WTC11 (cell line): ENCODE results near the gene NOXA1. TPM values are rescaled to one million over a fixed set of nuclear protein-coding genes. Genes with fewer than 3 reads are reported as not detected.

ENCODE experiments used
- ATAC-seq: fragments of 200-7000 bp; cut with Tn5 transposase; 2 replicates; pipeline ENCODE4 v1.10.0; 2021; ENCODE audit warnings: mild to moderate bottlenecking, moderate library complexity
- CTCF ChIA-PET: fragments of 300-600 bp; sonication (Branson Sonifier 250); formaldehyde crosslinking; loops from one replicate; lab custom pipeline; 2021; ENCODE audit warnings: antibody characterized with exemption; lab: Charles Lee
- POLR2A ChIA-PET: fragments of 350-600 bp; sonication (Branson Sonifier 250); formaldehyde crosslinking; loops from one replicate; lab custom pipeline; 2021; ENCODE audit warnings: antibody characterized with exemption; lab: Charles Lee
- DNase-seq: peaks from one replicate; pipeline ENCODE4 v3.0.0; 2021; ENCODE audit warnings: low spot score
- H3K27ac Mint-ChIP-seq: 2 replicates; pipeline ENCODE4 v1.8.0; 2021; ENCODE audit warnings: mixed read lengths
- H3K27me3 Mint-ChIP-seq: 2 replicates; pipeline ENCODE4 v1.8.0; 2021; ENCODE audit warnings: low read depth, mild to moderate bottlenecking, moderate library complexity, mixed read lengths
- H3K36me3 Mint-ChIP-seq: 2 replicates; pipeline ENCODE4 v1.8.0; 2021; ENCODE audit warnings: mixed read lengths
- H3K4me1 Mint-ChIP-seq: 2 replicates; pipeline ENCODE4 v1.8.0; 2022; ENCODE audit warnings: mixed read lengths
- H3K4me3 Mint-ChIP-seq: 2 replicates; pipeline ENCODE4 v1.8.0; 2021; ENCODE audit warnings: mild to moderate bottlenecking, moderate library complexity, mixed read lengths
- H3K9me3 Mint-ChIP-seq: 2 replicates; pipeline ENCODE4 v1.8.0; 2021; ENCODE audit warnings: mixed read lengths
- CREM ChIP-seq: sonication (generic); formaldehyde crosslinking; IDR thresholded peaks from 2 replicates; pipeline ENCODE4 v1.8.1; 2022; ENCODE audit warnings: mild to moderate bottlenecking, missing genetic modification reagents, moderate library complexity
- KAT7 ChIP-seq: sonication (generic); formaldehyde crosslinking; IDR thresholded peaks from 2 replicates; pipeline ENCODE4 v1.8.1; 2023; ENCODE audit warnings: missing genetic modification reagents, mild to moderate bottlenecking, borderline replicate concordance
- RORB ChIP-seq: fragments of 250-450 bp; sonication (Bioruptor Pico); IDR thresholded peaks from 2 replicates; pipeline ENCODE4 v1.9.0; 2021; ENCODE audit warnings: mild to moderate bottlenecking
- ZNF121 ChIP-seq: sonication (generic); formaldehyde crosslinking; IDR thresholded peaks from 2 replicates; pipeline ENCODE4 v1.8.0; 2023; ENCODE audit warnings: missing genetic modification reagents
- ZNF138 ChIP-seq: sonication (generic); formaldehyde crosslinking; conservative IDR thresholded peaks from 2 replicates; pipeline ENCODE4 v1.8.1; 2022; ENCODE audit warnings: mild to moderate bottlenecking, moderate library complexity, missing genetic modification reagents
- ZNF263 ChIP-seq: sonication (generic); formaldehyde crosslinking; IDR thresholded peaks from 2 replicates; pipeline ENCODE4 v1.8.1; 2022; ENCODE audit warnings: low read depth, mild to moderate bottlenecking, moderate library complexity, missing genetic modification reagents
- ZNF416 ChIP-seq: fragments of 250-450 bp; sonication (Bioruptor Pico); IDR thresholded peaks from 2 replicates; pipeline ENCODE4 v1.9.0; 2021; ENCODE audit warnings: mild to moderate bottlenecking, inconsistent platforms
- total RNA-seq: library from RNA; stranded (reverse); gene quantifications from 3 replicates; pipeline ENCODE4 v1.2.3, GENCODE V29; 2021
- TF ChIP-seq, protein P1 (sequence below): sonication (generic); formaldehyde crosslinking; IDR thresholded peaks from 2 replicates; pipeline ENCODE4 v1.8.0; 2022; ENCODE audit warnings: mild to moderate bottlenecking, missing genetic modification reagents
- TF ChIP-seq, protein P2 (sequence below): sonication (generic); formaldehyde crosslinking; IDR thresholded peaks from 2 replicates; pipeline ENCODE4 v1.8.1; 2023; ENCODE audit warnings: mild to moderate bottlenecking, missing genetic modification reagents
- TF ChIP-seq, protein P3 (sequence below): sonication (generic); formaldehyde crosslinking; IDR thresholded peaks from 2 replicates; pipeline ENCODE4 v1.8.1; 2022; ENCODE audit warnings: low read depth, mild to moderate bottlenecking, moderate library complexity, missing genetic modification reagents, borderline replicate concordance
- TF ChIP-seq, protein P4 (sequence below): sonication (generic); formaldehyde crosslinking; IDR thresholded peaks from 2 replicates; pipeline ENCODE4 v1.8.0; 2023; ENCODE audit warnings: missing genetic modification reagents
- TF ChIP-seq, protein P5 (sequence below): sonication (generic); formaldehyde crosslinking; IDR thresholded peaks from 2 replicates; pipeline ENCODE4 v1.8.1; 2023; ENCODE audit warnings: mild to moderate bottlenecking, missing genetic modification reagents
- TF ChIP-seq, protein P6 (sequence below): sonication (generic); formaldehyde crosslinking; IDR thresholded peaks from 2 replicates; pipeline ENCODE4 v1.8.0; 2022; ENCODE audit warnings: mild to moderate bottlenecking, missing genetic modification reagents
- TF ChIP-seq, protein P7 (sequence below): sonication (generic); formaldehyde crosslinking; conservative IDR thresholded peaks from 2 replicates; pipeline ENCODE4 v1.8.1; 2023; ENCODE audit warnings: mild to moderate bottlenecking, low read depth, missing genetic modification reagents, moderate library complexity

NOXA1 gene
- total RNA-seq, 1 experiment from 2014 or later = 2.9 TPM

DNA sequence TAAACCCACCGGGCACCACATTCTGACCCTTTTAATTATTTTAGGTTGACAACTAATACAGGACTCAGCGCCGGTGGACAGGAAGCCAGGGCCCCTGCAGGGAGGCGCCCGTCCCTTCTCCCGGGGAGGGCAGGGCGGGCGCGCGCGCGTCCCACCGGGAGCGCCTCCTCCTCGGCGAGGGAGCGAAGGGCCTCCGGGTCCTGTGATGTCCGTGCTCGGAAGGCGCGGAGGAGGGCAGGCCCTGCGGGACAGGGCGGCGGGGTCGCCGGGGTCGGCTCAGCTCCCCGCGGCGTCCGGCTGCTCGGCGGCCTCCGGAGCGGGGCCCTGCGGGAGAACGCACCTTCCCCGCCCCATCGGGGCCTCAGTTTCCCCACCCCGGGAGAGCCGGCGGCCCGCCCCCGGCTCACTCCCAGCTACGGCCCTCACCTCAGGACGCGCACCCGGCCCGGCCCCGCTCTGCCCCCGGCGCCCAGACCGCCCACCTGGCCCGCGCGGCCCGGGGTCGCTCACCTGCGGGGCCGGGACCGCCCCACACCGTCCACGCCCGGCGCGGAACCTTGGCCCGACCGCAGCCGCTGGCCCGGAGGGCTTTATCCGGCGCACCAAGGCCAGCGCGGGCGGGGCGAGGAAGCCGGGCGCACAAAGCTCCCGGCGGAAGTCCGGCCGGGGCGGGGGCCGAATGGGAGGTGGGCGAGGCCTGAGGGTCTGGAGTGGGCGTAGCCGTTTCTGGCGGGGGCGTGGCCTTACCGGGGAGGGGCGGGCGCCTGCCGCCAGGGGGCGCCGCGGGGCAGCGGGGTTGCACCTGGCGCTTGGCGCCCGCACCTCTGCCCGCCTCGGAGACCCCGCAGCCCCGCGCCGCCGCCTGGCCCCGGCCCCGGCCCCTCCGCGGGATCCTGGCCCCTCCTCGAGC, at the start of gene NOXA1, which contains the start of gene EXD3 (continued):
- TF ChIP-seq, protein P1, sequence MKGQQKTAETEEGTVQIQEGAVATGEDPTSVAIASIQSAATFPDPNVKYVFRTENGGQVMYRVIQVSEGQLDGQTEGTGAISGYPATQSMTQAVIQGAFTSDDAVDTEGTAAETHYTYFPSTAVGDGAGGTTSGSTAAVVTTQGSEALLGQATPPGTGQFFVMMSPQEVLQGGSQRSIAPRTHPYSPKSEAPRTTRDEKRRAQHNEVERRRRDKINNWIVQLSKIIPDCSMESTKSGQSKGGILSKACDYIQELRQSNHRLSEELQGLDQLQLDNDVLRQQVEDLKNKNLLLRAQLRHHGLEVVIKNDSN = no peak
- TF ChIP-seq, protein P2, sequence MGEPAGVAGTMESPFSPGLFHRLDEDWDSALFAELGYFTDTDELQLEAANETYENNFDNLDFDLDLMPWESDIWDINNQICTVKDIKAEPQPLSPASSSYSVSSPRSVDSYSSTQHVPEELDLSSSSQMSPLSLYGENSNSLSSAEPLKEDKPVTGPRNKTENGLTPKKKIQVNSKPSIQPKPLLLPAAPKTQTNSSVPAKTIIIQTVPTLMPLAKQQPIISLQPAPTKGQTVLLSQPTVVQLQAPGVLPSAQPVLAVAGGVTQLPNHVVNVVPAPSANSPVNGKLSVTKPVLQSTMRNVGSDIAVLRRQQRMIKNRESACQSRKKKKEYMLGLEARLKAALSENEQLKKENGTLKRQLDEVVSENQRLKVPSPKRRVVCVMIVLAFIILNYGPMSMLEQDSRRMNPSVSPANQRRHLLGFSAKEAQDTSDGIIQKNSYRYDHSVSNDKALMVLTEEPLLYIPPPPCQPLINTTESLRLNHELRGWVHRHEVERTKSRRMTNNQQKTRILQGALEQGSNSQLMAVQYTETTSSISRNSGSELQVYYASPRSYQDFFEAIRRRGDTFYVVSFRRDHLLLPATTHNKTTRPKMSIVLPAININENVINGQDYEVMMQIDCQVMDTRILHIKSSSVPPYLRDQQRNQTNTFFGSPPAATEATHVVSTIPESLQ (CRISPR knock-in tag) = no peak
- TF ChIP-seq, protein P3, sequence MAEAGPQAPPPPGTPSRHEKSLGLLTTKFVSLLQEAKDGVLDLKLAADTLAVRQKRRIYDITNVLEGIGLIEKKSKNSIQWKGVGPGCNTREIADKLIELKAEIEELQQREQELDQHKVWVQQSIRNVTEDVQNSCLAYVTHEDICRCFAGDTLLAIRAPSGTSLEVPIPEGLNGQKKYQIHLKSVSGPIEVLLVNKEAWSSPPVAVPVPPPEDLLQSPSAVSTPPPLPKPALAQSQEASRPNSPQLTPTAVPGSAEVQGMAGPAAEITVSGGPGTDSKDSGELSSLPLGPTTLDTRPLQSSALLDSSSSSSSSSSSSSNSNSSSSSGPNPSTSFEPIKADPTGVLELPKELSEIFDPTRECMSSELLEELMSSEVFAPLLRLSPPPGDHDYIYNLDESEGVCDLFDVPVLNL (CRISPR knock-in tag) = no peak
- TF ChIP-seq ZNF138 (CRISPR knock-in tag) (no peak), ZNF263 (CRISPR knock-in tag) (no peak), ZNF416 (no peak), ZNF121 (CRISPR knock-in tag) (no peak), CREM (CRISPR knock-in tag) (peak; percentile 75; the same call in 1 of the 2 replicates), KAT7 (peak; percentile 75; the same call in 1 of the 2 replicates)
- TF ChIP-seq, protein P4, sequence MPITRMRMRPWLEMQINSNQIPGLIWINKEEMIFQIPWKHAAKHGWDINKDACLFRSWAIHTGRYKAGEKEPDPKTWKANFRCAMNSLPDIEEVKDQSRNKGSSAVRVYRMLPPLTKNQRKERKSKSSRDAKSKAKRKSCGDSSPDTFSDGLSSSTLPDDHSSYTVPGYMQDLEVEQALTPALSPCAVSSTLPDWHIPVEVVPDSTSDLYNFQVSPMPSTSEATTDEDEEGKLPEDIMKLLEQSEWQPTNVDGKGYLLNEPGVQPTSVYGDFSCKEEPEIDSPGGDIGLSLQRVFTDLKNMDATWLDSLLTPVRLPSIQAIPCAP = no peak
- TF ChIP-seq, protein P5, sequence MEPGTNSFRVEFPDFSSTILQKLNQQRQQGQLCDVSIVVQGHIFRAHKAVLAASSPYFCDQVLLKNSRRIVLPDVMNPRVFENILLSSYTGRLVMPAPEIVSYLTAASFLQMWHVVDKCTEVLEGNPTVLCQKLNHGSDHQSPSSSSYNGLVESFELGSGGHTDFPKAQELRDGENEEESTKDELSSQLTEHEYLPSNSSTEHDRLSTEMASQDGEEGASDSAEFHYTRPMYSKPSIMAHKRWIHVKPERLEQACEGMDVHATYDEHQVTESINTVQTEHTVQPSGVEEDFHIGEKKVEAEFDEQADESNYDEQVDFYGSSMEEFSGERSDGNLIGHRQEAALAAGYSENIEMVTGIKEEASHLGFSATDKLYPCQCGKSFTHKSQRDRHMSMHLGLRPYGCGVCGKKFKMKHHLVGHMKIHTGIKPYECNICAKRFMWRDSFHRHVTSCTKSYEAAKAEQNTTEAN (CRISPR knock-in tag) = no peak
- TF ChIP-seq, protein P6, sequence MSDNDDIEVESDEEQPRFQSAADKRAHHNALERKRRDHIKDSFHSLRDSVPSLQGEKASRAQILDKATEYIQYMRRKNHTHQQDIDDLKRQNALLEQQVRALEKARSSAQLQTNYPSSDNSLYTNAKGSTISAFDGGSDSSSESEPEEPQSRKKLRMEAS (CRISPR knock-in tag) = peak; percentile 40; the same call in 1 of the 2 replicates
- TF ChIP-seq, protein P7, sequence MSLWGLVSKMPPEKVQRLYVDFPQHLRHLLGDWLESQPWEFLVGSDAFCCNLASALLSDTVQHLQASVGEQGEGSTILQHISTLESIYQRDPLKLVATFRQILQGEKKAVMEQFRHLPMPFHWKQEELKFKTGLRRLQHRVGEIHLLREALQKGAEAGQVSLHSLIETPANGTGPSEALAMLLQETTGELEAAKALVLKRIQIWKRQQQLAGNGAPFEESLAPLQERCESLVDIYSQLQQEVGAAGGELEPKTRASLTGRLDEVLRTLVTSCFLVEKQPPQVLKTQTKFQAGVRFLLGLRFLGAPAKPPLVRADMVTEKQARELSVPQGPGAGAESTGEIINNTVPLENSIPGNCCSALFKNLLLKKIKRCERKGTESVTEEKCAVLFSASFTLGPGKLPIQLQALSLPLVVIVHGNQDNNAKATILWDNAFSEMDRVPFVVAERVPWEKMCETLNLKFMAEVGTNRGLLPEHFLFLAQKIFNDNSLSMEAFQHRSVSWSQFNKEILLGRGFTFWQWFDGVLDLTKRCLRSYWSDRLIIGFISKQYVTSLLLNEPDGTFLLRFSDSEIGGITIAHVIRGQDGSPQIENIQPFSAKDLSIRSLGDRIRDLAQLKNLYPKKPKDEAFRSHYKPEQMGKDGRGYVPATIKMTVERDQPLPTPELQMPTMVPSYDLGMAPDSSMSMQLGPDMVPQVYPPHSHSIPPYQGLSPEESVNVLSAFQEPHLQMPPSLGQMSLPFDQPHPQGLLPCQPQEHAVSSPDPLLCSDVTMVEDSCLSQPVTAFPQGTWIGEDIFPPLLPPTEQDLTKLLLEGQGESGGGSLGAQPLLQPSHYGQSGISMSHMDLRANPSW (CRISPR knock-in tag) = no peak

DNA sequence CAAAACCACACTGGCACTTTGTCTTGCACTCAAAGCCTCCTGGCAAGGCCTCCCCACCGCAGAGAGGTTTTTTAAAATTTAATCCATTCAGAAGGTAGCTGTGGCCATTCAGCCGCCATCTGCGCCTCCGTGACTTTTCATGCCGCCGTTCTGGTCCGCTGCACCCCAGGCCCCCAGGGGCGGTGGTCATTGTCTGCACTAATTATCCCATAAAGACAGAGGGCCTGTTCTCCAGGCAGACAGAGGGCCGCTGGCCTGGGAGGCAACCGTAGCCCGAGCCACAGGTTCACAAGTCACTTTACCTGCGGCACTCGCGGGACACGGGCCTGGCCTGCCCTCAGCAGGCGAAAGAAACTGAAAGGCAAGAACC, 49.6 kb upstream of the NOXA1 start:
- H3K27me3 Mint-ChIP-seq = peaks cover 16% of the 10 kb centered on the region
- H3K27ac Mint-ChIP-seq = peak overlapping the region; percentile 32; the same call in 1 of the 2 replicates
- no peak for ATAC-seq
- peak; percentile 11 for DNase-seq
- 0 out of 2 replicates have a peak, but pooled peaks cover 7% of the 10 kb centered on the region for H3K9me3 Mint-ChIP-seq
- CTCF ChIA-PET = interaction anchor here (0.5 to 1.5 kb wide), 5 partner anchors 22 to 155 kb away, joined by 3 to 6 read pairs (median 5); partner anchors contain the start of genes EXD3, NOXA1 and NRARP
- H3K4me1 Mint-ChIP-seq = no peaks in the 10 kb centered on the region
- H3K4me3 Mint-ChIP-seq = no peak overlapping the region
- no peak for TF ChIP-seq RORB (CRISPR knock-in tag)
- TF ChIP-seq, all 79 proteins: peak for 0
- H3K36me3 Mint-ChIP-seq = peaks cover 7% of the 10 kb centered on the region; the same call in 1 of the 2 replicates
- POLR2A ChIA-PET = no interaction called here
